GM18951 (cell line): ENCODE results near the gene SDK1.

Experiments
- POLR2A ChIP-seq: IDR thresholded peaks from 4 replicates; pipeline ENCODE4 v1.6.1; 2011; ENCODE audit warnings: mild to moderate bottlenecking; ENCODE audit not compliant: insufficient read length, insufficient read depth; ENCODE audit errors: extremely low read depth
- in situ Hi-C: fragments of 300-500 bp; cut with MboI; formaldehyde crosslinking; loops from one replicate; pipeline ENCODE4 v1.12.0; 2022; ENCODE audit warnings: low sequenced_read_pairs, mixed read lengths, inconsistent platforms; ENCODE audit not compliant: unreplicated experiment

The SDK1 gene

GRCh38 chr7:3486841-3487240 lies 185.8 kb downstream of the SDK1 start:
- no peak for TF ChIP-seq POLR2A
- in situ Hi-C loops = no loop called here

- TF ChIP-seq POLR2A = no peak
- in situ Hi-C loops = no loop called here
Measured at GRCh38 chr7:3488829-3489228, 187.8 kb downstream of the SDK1 start.

GRCh38 chr7:3493499-3493898 lies 192.4 kb downstream of the SDK1 start:
- TF ChIP-seq POLR2A = no peak
- in situ Hi-C loops = no loop called here

GRCh38 chr7:3494947-3495346 lies 193.9 kb downstream of the SDK1 start:
- no peak for TF ChIP-seq POLR2A
- in situ Hi-C loops = no loop called here

- in situ Hi-C loops = no loop called here
- no peak for TF ChIP-seq POLR2A
Measured at GRCh38 chr7:3495530-3495929, 194.5 kb downstream of the SDK1 start.

- no peak for TF ChIP-seq POLR2A
- in situ Hi-C loops = no loop called here
Measured at GRCh38 chr7:3495954-3496353, 194.9 kb downstream of the SDK1 start.

- in situ Hi-C loops = no loop called here
- TF ChIP-seq POLR2A = no peak
Measured at GRCh38 chr7:3497796-3498195, 196.7 kb downstream of the SDK1 start.

- no peak for TF ChIP-seq POLR2A
- in situ Hi-C loops = no loop called here
Measured at GRCh38 chr7:3501671-3502070, 200.6 kb downstream of the SDK1 start.

GRCh38 chr7:3504384-3504783 lies 203.3 kb downstream of the SDK1 start:
- TF ChIP-seq POLR2A = no peak
- in situ Hi-C loops = no loop called here

GRCh38 chr7:3510101-3511020 lies 209.3 kb downstream of the SDK1 start:
- in situ Hi-C loops = no loop called here
- no peak for TF ChIP-seq POLR2A

- in situ Hi-C loops = no loop called here
- no peak for TF ChIP-seq POLR2A
Measured at GRCh38 chr7:3517344-3517743, 216.3 kb downstream of the SDK1 start.

GRCh38 chr7:3518546-3518945 lies 217.5 kb downstream of the SDK1 start:
- TF ChIP-seq POLR2A = no peak
- in situ Hi-C loops = no loop called here

GRCh38 chr7:3520206-3520605 lies 219.2 kb downstream of the SDK1 start:
- no peak for TF ChIP-seq POLR2A
- in situ Hi-C loops = no loop called here

- TF ChIP-seq POLR2A = no peak
- in situ Hi-C loops = no loop called here
Measured at GRCh38 chr7:3527496-3528124, 226.6 kb downstream of the SDK1 start.

- in situ Hi-C loops = no loop called here
- TF ChIP-seq POLR2A = no peak
Measured at GRCh38 chr7:3533040-3533439, 232.0 kb downstream of the SDK1 start.
